ENCODE measurements around the gene CA12. TPM values are rescaled to one million over a fixed set of nuclear protein-coding genes. Genes with fewer than 3 reads are reported as not detected.

The CA12 gene
- total and polyA plus RNA-seq, 4 donors, result 0.07 to 5.1 (median 1.5) TPM

DNA sequence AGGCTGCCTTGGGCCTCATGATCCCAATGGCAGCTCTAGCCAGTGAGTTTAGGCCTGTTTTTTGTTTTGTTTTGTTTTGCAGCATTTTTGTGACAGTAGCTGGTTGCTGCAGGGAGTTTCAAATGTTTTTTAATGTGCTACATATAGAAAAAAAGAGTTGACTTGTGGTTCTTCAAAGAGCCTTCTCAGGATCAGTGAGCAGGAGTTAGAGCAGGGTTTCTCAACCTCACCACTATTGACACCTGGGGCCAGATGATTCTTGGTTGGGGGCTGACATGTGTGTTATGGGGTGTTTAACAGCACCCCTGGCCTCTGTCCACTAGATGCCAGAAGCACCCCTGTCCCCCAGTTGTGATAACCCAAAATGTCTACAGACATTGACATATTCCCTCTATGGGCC is 86.3 kb downstream of the CA12 start:
- Histone ChIP-seq H3K4me3 (ENCODE audit: low read depth in 1 of 3, low read length in 3 of 3) (no peak overlapping the region), H3K36me3 (ENCODE audit: control insufficient read depth in 4 of 4, insufficient read depth in 3 of 4, low read depth in 1 of 4, low read length in 3 of 4) (no peaks in the 10 kb centered on the region), H3K27ac (ENCODE audit: low read depth in 1 of 2, low read length in 2 of 2) (no peak overlapping the region), H3K9me3 (ENCODE audit: control insufficient read depth in 4 of 4, low read length in 3 of 4) (no peaks in the 10 kb centered on the region), H3K27me3 (ENCODE audit: control insufficient read depth in 4 of 4, insufficient read depth in 4 of 4, low read length in 3 of 4) (no peaks in the 10 kb centered on the region), H3K9ac (ENCODE audit: low read depth in 1 of 2, low read length in 2 of 2) (no peak overlapping the region), H3K4me1 (ENCODE audit: control insufficient read depth in 4 of 4, insufficient read depth in 4 of 4, low read length in 3 of 4) (peaks cover 0 to 2% (median 1%) of the 10 kb centered on the region in 4 donors)
- DNase-seq (ENCODE audit: low spot score), result no peak
- TF ChIP-seq YY1 (IDR thresholded peaks at IDR 0.05) (no peak), FOXA1 (IDR thresholded peaks at IDR 0.05) (no peak), TAF1 (conservative IDR thresholded peaks at IDR 0.05) (no peak), HNF4G (IDR thresholded peaks at IDR 0.05) (no peak), RAD21 (IDR thresholded peaks at IDR 0.05) (no peak)

DNA sequence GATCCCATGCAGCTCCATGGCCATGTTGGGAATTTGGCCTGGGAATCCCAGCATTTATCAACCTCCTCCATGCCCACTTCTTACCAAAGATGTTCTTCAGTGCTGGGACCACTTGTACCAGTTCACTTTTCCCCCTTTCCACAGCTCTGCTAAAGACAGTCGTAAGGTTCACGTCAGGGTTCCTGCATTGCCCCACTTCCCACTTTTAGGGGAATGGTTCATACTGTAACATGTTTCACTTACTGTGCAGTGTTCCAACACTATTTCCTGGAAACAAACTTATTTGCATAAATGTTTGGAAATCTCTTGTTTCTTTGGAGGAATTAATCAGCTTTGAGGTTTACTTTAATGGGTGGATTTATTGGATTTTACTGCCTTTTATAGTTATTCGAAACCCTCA is 87.3 kb downstream of the CA12 start:
- H3K9me3 ChIP-seq (ENCODE audit: control insufficient read depth in 4 of 4, low read length in 3 of 4), result no peaks in the 10 kb centered on the region
- no peaks in the 10 kb centered on the region for H3K27me3 ChIP-seq (ENCODE audit: control insufficient read depth in 4 of 4, insufficient read depth in 4 of 4, low read length in 3 of 4)
- H3K4me3 ChIP-seq (ENCODE audit: low read depth in 1 of 3, low read length in 3 of 3), result no peak overlapping the region
- TF ChIP-seq JUND (IDR thresholded peaks at IDR 0.05) (no peak), RAD21 (IDR thresholded peaks at IDR 0.05) (no peak), TAF1 (conservative IDR thresholded peaks at IDR 0.05) (no peak), SP1 (IDR thresholded peaks at IDR 0.05) (no peak), EGR1 (IDR thresholded peaks at IDR 0.05; ENCODE audit: low read depth in 2 of 2) (no peak)
- TF ChIP-seq, protein P1, sequence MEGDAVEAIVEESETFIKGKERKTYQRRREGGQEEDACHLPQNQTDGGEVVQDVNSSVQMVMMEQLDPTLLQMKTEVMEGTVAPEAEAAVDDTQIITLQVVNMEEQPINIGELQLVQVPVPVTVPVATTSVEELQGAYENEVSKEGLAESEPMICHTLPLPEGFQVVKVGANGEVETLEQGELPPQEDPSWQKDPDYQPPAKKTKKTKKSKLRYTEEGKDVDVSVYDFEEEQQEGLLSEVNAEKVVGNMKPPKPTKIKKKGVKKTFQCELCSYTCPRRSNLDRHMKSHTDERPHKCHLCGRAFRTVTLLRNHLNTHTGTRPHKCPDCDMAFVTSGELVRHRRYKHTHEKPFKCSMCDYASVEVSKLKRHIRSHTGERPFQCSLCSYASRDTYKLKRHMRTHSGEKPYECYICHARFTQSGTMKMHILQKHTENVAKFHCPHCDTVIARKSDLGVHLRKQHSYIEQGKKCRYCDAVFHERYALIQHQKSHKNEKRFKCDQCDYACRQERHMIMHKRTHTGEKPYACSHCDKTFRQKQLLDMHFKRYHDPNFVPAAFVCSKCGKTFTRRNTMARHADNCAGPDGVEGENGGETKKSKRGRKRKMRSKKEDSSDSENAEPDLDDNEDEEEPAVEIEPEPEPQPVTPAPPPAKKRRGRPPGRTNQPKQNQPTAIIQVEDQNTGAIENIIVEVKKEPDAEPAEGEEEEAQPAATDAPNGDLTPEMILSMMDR (IDR thresholded peaks at IDR 0.05; ENCODE audit: low read depth, low read length, missing input control), result no peak
- peaks cover 0 to 2% (median 1%) of the 10 kb centered on the region in 4 donors for H3K4me1 ChIP-seq (ENCODE audit: control insufficient read depth in 4 of 4, insufficient read depth in 4 of 4, low read length in 3 of 4)
- no peaks in the 10 kb centered on the region for H3K36me3 ChIP-seq (ENCODE audit: control insufficient read depth in 4 of 4, insufficient read depth in 3 of 4, low read depth in 1 of 4, low read length in 3 of 4)
- no peak overlapping the region for H3K9ac ChIP-seq (ENCODE audit: low read depth in 1 of 2, low read length in 2 of 2)
- WGBS, result 89% methylated on average over 3 of the region's 3 CpGs
- no peak overlapping the region for H3K27ac ChIP-seq (ENCODE audit: low read depth in 1 of 2, low read length in 2 of 2)
- DNase-seq (ENCODE audit: low spot score), result no peak

DNA sequence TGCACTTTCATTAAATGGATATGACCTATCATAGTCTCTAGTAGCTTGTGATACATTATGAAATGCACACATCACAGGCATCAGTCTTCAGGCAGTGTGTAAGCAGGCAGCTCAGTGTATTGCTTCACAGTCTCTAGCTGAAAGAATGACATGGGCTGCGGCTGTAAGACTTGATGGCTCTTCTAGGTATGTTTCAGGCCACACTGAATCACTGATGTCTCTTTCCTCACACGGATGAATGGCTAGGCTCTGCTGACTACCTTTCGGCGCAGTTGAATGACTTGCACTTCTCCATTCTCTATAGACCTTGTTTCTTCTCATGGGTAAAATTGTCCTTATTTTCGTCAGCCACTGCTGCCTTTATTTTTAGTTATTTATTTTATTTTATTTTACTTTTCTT is 88.9 kb downstream of the CA12 start:
- H3K9me3 ChIP-seq (ENCODE audit: control insufficient read depth in 4 of 4, low read length in 3 of 4), result no peaks in the 10 kb centered on the region
- H3K4me1 ChIP-seq (ENCODE audit: control insufficient read depth in 4 of 4, insufficient read depth in 4 of 4, low read length in 3 of 4), result peaks cover 0 to 2% (median 1%) of the 10 kb centered on the region in 4 donors
- DNase-seq (ENCODE audit: low spot score), result no peak
- no peak overlapping the region for H3K9ac ChIP-seq (ENCODE audit: low read depth in 1 of 2, low read length in 2 of 2)
- WGBS, result 95% methylated on average over 5 of the region's 5 CpGs
- no peak overlapping the region for H3K27ac ChIP-seq (ENCODE audit: low read depth in 1 of 2, low read length in 2 of 2)
- H3K4me3 ChIP-seq (ENCODE audit: low read depth in 1 of 3, low read length in 3 of 3), result no peak overlapping the region
- no peaks in the 10 kb centered on the region for H3K36me3 ChIP-seq (ENCODE audit: control insufficient read depth in 4 of 4, insufficient read depth in 3 of 4, low read depth in 1 of 4, low read length in 3 of 4)
- H3K27me3 ChIP-seq (ENCODE audit: control insufficient read depth in 4 of 4, insufficient read depth in 4 of 4, low read length in 3 of 4), result no peaks in the 10 kb centered on the region
- TF ChIP-seq, protein P2, sequence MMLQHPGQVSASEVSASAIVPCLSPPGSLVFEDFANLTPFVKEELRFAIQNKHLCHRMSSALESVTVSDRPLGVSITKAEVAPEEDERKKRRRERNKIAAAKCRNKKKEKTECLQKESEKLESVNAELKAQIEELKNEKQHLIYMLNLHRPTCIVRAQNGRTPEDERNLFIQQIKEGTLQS (IDR thresholded peaks at IDR 0.05), result no peak
- TF ChIP-seq, protein P3, sequence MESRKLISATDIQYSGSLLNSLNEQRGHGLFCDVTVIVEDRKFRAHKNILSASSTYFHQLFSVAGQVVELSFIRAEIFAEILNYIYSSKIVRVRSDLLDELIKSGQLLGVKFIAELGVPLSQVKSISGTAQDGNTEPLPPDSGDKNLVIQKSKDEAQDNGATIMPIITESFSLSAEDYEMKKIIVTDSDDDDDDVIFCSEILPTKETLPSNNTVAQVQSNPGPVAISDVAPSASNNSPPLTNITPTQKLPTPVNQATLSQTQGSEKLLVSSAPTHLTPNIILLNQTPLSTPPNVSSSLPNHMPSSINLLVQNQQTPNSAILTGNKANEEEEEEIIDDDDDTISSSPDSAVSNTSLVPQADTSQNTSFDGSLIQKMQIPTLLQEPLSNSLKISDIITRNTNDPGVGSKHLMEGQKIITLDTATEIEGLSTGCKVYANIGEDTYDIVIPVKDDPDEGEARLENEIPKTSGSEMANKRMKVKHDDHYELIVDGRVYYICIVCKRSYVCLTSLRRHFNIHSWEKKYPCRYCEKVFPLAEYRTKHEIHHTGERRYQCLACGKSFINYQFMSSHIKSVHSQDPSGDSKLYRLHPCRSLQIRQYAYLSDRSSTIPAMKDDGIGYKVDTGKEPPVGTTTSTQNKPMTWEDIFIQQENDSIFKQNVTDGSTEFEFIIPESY (IDR thresholded peaks at IDR 0.05), result no peak
- TF ChIP-seq, protein P4, sequence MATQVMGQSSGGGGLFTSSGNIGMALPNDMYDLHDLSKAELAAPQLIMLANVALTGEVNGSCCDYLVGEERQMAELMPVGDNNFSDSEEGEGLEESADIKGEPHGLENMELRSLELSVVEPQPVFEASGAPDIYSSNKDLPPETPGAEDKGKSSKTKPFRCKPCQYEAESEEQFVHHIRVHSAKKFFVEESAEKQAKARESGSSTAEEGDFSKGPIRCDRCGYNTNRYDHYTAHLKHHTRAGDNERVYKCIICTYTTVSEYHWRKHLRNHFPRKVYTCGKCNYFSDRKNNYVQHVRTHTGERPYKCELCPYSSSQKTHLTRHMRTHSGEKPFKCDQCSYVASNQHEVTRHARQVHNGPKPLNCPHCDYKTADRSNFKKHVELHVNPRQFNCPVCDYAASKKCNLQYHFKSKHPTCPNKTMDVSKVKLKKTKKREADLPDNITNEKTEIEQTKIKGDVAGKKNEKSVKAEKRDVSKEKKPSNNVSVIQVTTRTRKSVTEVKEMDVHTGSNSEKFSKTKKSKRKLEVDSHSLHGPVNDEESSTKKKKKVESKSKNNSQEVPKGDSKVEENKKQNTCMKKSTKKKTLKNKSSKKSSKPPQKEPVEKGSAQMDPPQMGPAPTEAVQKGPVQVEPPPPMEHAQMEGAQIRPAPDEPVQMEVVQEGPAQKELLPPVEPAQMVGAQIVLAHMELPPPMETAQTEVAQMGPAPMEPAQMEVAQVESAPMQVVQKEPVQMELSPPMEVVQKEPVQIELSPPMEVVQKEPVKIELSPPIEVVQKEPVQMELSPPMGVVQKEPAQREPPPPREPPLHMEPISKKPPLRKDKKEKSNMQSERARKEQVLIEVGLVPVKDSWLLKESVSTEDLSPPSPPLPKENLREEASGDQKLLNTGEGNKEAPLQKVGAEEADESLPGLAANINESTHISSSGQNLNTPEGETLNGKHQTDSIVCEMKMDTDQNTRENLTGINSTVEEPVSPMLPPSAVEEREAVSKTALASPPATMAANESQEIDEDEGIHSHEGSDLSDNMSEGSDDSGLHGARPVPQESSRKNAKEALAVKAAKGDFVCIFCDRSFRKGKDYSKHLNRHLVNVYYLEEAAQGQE (IDR thresholded peaks at IDR 0.05), result no peak
- TF ChIP-seq NR2F2 (IDR thresholded peaks at IDR 0.05) (no peak), JUND (IDR thresholded peaks at IDR 0.05) (no peak), GABPA (IDR thresholded peaks at IDR 0.05 in 1 of 2, conservative IDR thresholded peaks at IDR 0.05 in 1 of 2) (no peak), HNF4G (IDR thresholded peaks at IDR 0.05) (no peak), FOXA2 (IDR thresholded peaks at IDR 0.05) (no peak), FOXA1 (IDR thresholded peaks at IDR 0.05) (no peak), HNF4A (conservative IDR thresholded peaks at IDR 0.05) (no peak)
- TF ChIP-seq, protein P5, sequence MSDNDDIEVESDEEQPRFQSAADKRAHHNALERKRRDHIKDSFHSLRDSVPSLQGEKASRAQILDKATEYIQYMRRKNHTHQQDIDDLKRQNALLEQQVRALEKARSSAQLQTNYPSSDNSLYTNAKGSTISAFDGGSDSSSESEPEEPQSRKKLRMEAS (IDR thresholded peaks at IDR 0.05), result no peak
- TF ChIP-seq, protein P1 (IDR thresholded peaks at IDR 0.05; ENCODE audit: low read depth, low read length, missing input control), result no peak
